Fibroblast of the aortic adventitia (primary cell): Measurements from ENCODE around the gene SWAP70. TPM values are rescaled to one million over a fixed set of nuclear protein-coding genes. Genes with fewer than 3 reads are reported as not detected.

Experiments
- DNase-seq: peaks from one replicate; pipeline ENCODE4 v3.0.0-alpha.2; 2010; ENCODE audit warnings: low read depth
- H3K4me3 ChIP-seq: 2 replicates; pipeline ENCODE4 v1.5.1; 2011; ENCODE audit warnings: low read depth, mild to moderate bottlenecking, control low read depth, low read length, moderate library complexity
- total RNA-seq: library from RNA; depleted of rRNA; stranded (reverse); fragments of >200 nt; gene quantifications from 2 replicates; pipeline ENCODE4 v1.2.3, GENCODE V29; 2012; ENCODE audit warnings: low replicate concordance
- TF ChIP-seq, protein P1 (sequence below): IDR thresholded peaks from 2 replicates; pipeline ENCODE4 v1.5.1; 2011; ENCODE audit warnings: mild to moderate bottlenecking, low read length, control low read depth, inconsistent platforms; ENCODE audit not compliant: insufficient read depth

Gene SWAP70
- total RNA-seq, 1 donor = 44.4 TPM

DNA sequence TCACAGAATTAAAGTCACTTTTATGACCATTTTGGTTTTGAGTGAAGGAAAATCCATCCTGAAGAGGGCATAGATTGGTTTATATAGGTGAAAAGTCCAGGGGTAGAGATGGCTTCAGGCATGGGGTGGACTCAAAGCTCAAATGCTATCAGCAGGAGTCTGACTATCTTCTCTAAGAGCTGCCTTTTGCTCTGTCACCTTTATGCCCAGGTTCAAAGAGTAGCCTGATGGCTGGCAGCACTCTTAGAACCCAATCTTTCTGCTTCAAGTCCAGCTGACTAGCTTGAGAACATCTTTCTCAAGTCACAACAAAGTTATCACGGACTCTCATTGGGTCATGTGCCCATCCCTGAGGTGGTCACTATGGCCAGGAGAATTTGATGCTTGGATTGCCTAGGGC, 27.2 kb upstream of the SWAP70 start:
- H3K4me3 ChIP-seq = no peak overlapping the region
- no peak for DNase-seq
- TF ChIP-seq, protein P1, sequence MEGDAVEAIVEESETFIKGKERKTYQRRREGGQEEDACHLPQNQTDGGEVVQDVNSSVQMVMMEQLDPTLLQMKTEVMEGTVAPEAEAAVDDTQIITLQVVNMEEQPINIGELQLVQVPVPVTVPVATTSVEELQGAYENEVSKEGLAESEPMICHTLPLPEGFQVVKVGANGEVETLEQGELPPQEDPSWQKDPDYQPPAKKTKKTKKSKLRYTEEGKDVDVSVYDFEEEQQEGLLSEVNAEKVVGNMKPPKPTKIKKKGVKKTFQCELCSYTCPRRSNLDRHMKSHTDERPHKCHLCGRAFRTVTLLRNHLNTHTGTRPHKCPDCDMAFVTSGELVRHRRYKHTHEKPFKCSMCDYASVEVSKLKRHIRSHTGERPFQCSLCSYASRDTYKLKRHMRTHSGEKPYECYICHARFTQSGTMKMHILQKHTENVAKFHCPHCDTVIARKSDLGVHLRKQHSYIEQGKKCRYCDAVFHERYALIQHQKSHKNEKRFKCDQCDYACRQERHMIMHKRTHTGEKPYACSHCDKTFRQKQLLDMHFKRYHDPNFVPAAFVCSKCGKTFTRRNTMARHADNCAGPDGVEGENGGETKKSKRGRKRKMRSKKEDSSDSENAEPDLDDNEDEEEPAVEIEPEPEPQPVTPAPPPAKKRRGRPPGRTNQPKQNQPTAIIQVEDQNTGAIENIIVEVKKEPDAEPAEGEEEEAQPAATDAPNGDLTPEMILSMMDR = no peak

DNA sequence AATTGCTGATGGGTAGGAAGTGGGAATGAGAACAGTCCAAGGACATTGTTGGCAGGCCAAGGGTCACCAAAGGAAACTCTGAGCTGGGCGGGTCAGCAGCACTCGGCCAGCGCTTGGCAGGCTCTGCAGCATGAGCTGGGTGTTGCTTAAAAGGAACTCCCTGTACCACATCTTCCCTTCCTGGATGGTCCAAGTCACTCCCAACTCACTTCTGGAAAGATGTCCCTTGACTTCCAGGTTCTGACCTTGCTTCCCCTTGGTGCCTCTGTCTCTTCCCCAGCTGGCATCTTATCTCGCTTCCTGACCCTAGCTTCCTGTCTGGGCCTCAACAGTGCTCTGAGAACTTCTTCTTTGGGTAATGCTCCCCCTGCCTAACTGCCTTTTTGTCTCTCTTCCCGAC, 24.8 kb upstream of the SWAP70 start:
- DNase-seq = peak; percentile 10

DNA sequence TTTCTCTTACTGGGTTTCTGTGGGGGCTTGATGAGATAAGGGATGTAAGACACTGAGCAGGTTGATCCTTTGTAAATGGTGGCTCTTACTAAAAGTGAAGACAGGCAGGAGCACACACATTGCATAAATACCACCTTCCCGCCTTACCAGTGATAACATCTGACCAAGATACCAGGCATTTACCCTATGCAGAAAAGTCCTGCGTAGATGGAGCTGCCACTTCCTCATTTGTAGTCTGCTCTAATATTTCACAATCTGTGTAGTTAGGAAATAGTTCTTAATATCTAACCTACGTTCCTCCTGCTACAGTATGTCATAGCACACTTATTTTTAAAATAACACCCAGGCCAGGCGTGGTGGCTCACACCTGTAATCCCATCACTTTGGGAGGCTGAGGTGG, 23.9 kb upstream of the SWAP70 start:
- TF ChIP-seq, protein P1 = no peak
- no peak for DNase-seq
- H3K4me3 ChIP-seq = no peak overlapping the region

More for the DNA sequence above, 24.8 kb upstream of the SWAP70 start:
- H3K4me3 ChIP-seq = no peak overlapping the region
- TF ChIP-seq, protein P1 = no peak

DNA sequence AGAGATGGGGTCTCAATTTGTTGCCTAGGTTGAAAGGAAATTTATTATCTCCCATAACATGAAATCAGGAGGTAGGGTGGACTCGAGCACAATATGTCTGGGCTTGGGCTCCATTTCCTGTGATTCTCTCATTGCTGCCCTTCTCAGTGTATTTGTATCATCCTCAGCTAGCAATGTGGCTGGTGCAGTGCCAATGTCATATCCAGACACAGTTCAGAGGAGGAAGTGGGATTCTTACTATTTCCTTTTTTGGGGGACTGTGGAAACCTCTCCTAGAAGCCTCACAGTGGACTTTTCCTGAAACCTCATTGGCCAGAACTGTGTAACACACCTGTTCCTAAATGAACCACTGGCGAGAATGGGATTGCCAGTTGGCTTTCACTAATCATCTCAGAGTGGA, 21.0 kb upstream of the SWAP70 start:
- TF ChIP-seq, protein P1 = no peak
- H3K4me3 ChIP-seq = no peak overlapping the region
- DNase-seq = no peak

DNA sequence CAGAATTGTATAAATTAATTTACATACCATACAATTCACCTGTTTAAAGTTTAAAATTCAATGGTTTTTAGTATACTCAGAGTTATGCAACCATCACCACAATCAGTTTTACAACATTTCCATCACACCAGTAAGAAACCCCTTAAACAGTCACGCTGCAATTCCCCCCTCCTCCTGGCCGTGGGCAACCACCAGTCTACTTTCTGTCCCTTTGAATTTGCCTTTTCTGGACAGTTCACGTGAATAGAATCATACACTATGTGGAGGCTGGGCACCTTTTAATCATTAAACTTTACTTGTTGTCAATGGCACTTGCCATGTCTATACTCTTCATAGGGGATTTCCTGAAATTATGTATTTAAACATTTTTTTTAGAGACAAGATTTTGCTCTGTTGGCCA, 20.1 kb upstream of the SWAP70 start:
- TF ChIP-seq, protein P1 = no peak
- DNase-seq = no peak

DNA sequence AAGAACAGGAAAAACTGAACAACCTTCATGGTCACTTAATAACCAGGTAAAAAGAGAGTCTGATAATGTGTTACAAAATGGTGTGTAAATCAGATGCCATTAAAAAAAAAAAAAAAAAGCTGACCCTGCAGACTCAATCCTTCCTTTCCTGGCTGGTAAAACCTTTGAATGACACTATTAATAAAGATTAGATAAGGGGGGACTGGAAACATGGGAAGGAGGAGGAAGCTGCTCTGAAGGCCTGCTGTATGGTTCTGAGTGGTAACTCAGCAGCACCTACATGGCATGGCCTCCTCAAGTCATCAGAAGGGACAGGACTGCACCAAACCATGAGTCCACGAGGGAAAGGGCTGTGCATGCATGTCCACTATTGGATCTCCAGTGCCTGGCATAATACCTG, 18.0 kb upstream of the SWAP70 start:
- TF ChIP-seq, protein P1 = no peak
- no peak overlapping the region for H3K4me3 ChIP-seq
- DNase-seq = no peak

More for the DNA sequence above, 20.1 kb upstream of the SWAP70 start:
- no peak overlapping the region for H3K4me3 ChIP-seq

DNA sequence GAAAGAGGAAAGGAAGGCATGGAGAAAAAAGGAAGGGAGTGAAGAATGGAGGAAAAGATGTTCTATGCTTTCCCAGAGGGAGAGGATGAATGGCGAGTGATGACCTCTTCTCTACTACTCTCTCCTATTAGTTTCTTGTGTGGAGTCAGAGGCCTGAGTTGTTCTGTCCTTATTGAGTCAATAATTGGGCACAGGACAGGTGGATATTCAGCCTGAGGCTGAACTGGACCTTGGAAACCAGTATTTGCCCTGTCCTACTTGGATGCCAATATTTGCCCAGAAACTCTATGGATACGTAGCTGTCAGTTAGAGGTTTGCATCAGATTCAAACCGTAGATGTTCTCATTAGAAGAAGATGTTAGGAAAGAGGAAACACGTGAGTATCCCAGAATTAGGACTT, 17.6 kb upstream of the SWAP70 start:
- no peak for DNase-seq
- TF ChIP-seq, protein P1 = no peak
- H3K4me3 ChIP-seq = no peak overlapping the region
